GM11168 (cell line): ENCODE data around the gene ELP2.

Experiments
- in situ Hi-C: fragments of 300-500 bp; cut with MboI; formaldehyde crosslinking; loops from one replicate; pipeline ENCODE4 v1.12.0; 2022; ENCODE audit warnings: low sequenced_read_pairs; ENCODE audit not compliant: unreplicated experiment

Gene ELP2, protein sequence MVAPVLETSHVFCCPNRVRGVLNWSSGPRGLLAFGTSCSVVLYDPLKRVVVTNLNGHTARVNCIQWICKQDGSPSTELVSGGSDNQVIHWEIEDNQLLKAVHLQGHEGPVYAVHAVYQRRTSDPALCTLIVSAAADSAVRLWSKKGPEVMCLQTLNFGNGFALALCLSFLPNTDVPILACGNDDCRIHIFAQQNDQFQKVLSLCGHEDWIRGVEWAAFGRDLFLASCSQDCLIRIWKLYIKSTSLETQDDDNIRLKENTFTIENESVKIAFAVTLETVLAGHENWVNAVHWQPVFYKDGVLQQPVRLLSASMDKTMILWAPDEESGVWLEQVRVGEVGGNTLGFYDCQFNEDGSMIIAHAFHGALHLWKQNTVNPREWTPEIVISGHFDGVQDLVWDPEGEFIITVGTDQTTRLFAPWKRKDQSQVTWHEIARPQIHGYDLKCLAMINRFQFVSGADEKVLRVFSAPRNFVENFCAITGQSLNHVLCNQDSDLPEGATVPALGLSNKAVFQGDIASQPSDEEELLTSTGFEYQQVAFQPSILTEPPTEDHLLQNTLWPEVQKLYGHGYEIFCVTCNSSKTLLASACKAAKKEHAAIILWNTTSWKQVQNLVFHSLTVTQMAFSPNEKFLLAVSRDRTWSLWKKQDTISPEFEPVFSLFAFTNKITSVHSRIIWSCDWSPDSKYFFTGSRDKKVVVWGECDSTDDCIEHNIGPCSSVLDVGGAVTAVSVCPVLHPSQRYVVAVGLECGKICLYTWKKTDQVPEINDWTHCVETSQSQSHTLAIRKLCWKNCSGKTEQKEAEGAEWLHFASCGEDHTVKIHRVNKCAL

DNA sequence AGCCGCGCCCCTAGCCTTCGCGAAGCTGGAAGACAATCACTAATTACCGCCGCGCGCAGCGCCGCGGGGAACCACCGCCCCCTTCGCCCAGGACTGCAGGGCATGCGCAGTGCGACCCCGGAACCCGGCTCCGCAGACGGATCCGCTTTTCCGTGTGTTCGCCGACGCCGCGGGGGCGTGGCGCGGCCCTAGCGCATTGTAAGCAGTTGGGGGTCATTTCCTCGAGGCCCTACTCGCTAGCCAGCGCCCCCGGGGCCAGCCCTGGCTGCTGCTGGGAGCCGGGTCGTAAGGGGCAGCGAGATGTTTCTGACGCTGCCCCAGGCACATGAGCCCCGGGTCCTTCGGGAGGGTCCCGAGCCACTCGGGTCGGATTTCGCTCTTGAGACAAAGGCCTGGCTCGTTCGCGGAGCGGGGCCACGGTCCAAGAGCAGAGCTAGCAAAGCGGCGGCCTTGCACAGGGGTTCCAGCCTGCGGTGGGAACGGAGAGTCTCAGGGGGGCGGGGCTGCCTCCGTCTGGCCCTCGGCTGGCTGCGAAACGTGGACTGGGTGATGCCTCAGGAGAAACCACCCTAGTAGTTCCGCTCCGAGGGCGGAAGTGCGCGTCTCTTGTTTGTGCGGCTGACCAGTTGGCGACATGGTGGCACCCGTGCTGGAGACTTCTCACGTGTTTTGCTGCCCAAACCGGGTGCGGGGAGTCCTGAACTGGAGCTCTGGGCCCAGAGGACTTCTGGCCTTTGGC, at the start of gene ELP2, which contains the start of gene SLC39A6:
ELP2 (plus strand) TSS at position 600 of the 739 bp plus-strand sequence; CDS start at position 635, 35 bp downstream.
SLC39A6 (minus strand) TSS at position 41 of the 739 bp plus-strand sequence. CDS start 2,333 bp downstream, outside the sequence.
- in situ Hi-C loops, result no loop called here

DNA sequence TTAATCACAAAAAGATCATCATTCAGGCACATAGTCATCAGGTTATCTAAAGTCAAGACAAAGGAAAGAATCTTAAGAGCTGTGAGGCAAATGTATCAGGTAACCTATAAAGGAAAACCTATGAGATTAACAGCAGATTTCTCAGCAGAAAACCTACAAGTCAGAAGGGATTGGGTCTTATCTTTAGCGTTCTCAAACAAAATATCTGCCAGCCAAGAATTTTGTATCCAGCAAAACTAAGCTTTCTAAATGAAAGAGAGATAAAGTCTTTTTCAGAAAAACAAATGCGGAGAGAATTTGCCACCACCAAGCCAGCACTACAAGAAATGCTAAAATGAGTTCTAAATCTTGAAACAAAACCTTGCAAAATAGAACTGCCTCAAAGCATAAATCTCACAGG, 48.6 kb upstream of the ELP2 start:
- in situ Hi-C loops, result loop anchor here (25.0 kb wide), 1 partner anchor 331 kb away; no protein-coding TSS in a partner anchor

DNA sequence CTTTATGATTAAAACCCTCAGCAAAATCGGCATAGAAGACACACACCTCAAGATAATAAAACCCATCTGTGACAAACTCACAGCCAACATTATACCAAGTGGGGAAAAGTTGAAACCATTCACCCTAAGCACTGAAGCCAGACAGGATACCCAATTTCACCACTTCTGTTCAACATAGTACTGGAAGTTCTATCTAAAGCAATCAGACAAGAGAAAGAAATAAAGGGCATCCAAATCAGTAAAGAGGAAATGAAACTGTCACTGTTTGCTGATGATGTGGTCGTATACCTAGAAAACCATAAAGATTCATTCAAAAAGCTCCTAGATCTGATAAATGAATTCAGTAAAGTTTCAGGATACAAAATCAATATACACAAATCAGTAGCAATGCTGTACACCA, 46.0 kb upstream of the ELP2 start:
- in situ Hi-C loops, result loop anchor here (25.0 kb wide), 1 partner anchor 329 kb away; no protein-coding TSS in a partner anchor

DNA sequence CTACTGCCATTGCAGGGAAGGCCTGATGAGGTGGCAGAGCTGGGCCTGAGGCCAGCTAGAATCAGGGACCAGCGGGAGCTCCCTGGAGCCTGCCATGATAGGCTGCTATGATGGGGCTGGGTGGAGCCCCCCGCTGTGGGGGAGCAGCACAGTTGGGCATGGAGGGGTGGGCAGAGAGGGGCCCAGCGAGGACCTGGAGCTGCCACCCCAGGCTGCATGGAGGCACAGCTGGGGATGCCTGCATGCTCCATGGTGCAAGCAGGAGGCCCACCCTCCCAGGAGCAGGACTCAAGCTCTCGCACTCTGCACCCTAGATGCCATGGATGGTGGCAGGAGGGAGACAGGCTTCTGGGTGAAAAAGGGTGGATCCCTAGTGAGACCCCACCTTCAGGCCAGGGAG, 44.5 kb upstream of the ELP2 start:
- in situ Hi-C loops, result loop anchor here (25.0 kb wide), 1 partner anchor 327 kb away; no protein-coding TSS in a partner anchor

DNA sequence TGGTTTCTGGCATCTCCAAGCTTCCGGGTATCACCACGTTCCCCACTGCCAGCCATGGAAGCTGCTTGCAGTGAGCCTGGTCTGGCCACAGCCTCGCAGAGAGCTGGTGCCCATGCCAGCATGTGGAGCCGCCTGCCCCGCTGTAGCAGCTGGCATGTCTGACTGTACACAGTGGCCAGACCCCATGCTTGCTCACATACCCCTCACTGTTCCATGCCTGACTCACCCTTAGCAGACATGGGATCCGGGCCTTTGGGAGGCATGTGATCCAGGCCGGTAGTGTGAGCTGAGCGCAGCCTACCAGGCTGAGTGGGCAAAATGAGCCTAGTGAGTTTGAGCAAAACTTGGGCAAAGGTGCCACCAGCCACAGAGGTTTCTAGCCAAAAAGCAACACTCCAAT, 43.5 kb upstream of the ELP2 start:
- in situ Hi-C loops, result loop anchor here (25.0 kb wide), 1 partner anchor 326 kb away; no protein-coding TSS in a partner anchor

DNA sequence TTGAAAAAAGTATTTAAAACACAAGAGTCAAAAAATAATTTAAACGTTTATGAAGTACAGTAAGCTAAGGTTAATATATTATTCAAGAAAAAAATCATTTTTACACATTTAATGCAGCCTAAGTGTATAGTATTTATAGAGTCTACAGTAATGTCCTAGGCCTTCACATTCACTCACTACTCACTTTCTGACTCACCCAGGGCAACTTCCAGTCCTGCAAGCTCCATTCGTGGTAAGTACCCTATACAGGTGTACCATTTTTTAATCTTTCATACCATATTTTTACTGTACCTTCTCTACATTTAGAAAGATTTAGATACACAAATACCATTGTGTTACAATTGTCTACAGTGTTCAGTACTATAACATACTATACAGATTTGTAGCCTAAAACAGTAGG, 41.4 kb upstream of the ELP2 start:
- in situ Hi-C loops, result loop anchor here (25.0 kb wide), 1 partner anchor 324 kb away; no protein-coding TSS in a partner anchor

DNA sequence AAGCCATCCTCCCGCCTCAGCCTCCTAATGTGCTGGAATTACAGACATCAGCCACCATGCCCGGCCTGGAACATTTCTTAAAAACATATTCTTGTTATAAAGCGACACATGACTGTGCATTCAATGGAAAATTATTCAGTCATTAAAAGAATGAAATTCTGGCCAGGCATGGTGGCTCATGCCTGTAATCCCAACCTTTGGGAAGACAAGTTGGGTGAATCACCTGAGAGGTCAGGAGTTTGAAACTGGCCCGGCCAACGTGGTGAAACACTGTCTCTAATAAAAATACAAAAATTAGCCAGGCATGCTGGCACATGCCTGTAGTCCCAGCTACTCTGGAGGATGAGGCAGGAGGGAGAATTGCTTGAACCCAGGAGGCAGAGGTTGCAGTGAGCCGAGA, 40.7 kb upstream of the ELP2 start:
- in situ Hi-C loops, result loop anchor here (25.0 kb wide), 1 partner anchor 323 kb away; no protein-coding TSS in a partner anchor

DNA sequence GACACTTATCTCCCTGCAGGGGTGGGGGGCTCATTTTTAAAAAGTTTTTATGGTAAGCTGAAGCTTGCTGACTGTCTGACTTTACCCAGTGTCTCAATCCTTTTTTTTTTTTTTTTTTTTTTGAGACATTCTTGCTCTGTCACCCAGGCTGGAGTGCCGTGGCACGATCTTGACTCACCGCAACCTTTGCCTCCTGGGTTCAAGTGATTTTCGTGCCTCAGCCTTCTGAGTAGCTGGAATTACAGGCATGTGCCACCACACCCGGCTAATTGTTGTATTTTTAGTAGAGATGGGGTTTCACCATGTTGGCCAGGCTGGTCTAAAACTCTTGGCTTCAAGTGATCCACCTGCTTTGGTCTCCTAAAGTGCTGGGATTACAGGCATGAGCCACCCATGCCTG, 37.6 kb upstream of the ELP2 start:
- in situ Hi-C loops, result loop anchor here (25.0 kb wide), 1 partner anchor 320 kb away; no protein-coding TSS in a partner anchor

DNA sequence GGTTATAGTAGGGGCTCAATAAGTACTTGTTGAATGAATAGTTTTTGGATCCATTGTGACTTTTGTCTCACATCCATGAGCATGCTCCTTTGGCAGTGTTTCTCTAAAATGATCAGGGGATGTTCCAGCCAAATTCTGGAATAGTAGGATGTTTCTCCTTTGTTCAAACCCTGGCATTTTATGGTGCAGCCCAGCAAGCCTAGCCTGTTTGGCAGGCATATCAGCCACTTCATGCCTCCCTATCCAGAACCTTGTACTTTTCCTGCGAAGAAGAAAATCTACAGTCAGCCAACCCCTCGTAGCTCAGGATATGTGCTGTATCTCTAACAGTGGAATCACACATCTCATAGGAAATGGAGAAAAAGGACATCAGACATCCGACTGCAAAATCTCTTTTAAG, 35.3 kb upstream of the ELP2 start:
- in situ Hi-C loops, result loop anchor here (25.0 kb wide), 1 partner anchor 318 kb away; no protein-coding TSS in a partner anchor

DNA sequence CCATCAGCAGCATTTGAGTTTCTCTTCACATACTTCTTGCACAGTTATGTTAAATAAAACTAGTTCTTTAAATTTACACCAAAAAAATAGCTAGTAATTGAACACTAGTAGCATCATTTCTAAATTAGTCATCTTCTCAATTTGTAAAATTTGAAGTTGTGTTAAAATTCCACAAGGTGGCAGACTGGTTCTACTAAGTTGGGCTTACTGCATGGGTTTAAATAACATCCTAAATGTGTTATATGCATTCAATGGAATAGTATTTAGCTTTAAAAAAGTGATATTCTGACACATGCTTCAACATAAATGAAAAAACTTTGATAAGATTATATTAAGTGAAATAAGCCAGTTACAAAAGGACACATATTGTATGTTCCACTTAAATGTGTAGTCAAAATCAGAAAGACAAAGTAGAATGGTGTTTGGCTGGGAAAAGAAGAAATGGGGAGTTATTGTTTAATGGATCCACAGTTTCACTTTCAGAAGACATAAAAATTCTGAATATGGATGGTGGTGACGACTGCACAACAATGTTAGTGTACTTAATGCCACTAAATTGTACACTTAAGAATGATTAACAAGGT, 33.7 kb upstream of the ELP2 start:
- in situ Hi-C loops, result loop anchor here (25.0 kb wide), 1 partner anchor 316 kb away; no protein-coding TSS in a partner anchor

DNA sequence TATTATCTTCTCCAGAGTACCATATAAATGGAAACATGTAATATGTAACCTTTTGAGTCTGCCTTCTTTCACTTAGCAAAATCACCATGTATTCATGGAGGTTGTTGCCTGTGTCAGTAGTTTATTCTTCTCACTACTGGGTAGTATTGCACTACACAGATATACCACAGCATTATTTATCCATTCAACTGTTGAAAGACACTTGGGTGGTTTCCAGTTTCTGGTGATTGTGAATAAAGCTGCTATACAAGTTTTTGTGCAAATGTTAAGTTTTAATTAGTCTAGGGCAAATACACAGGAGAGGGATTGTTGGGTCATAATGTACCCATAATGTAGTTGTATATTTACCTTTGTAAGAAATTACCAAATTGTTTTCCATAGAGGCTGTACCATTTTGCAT, 32.7 kb upstream of the ELP2 start:
- in situ Hi-C loops, result loop anchor here (25.0 kb wide), 1 partner anchor 315 kb away; no protein-coding TSS in a partner anchor

DNA sequence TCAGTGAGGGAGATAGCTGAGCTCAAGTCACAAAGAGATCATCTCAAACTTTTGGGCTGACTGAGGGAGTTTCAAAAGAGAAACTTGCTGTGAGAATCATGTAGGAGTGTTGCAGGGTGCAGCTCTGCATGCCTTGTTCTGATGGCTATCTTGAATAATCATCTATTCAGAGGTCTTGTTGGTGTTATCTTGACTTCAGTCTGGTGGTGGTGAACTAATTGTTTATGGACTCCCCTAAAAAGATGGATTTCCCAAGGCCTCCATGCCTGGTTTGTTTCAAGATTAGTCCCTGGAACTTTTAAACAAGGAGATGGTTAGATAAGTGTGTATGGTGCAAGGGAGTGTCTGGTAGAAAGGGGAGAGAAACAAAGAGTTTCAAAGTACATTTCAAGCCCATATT, 30.4 kb upstream of the ELP2 start:
- in situ Hi-C loops, result loop anchor here (25.0 kb wide), 1 partner anchor 313 kb away; no protein-coding TSS in a partner anchor

DNA sequence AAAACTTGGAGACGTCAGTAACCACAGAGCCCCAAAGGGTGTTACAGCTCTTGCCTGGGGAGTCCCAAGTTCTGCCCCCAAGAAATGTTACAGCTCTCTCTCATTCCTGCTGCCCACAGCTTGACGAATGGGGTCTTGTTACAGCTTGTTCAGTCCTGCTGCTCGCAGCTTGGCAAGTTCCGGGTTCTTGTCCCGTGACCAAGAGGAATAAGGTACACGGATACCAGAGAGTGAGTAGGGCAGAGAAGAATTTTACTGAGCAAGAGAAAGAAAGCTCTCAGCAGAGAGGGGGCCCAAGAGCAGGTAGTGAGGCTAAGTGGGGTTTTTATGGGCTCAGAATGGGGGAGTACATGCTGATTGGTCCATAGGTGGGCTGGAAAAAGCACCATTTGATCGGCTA, 27.8 kb upstream of the ELP2 start:
- in situ Hi-C loops, result loop anchor here (5.0 to 25.0 kb wide), 2 partner anchors 180 to 460 kb away; no protein-coding TSS in a partner anchor

DNA sequence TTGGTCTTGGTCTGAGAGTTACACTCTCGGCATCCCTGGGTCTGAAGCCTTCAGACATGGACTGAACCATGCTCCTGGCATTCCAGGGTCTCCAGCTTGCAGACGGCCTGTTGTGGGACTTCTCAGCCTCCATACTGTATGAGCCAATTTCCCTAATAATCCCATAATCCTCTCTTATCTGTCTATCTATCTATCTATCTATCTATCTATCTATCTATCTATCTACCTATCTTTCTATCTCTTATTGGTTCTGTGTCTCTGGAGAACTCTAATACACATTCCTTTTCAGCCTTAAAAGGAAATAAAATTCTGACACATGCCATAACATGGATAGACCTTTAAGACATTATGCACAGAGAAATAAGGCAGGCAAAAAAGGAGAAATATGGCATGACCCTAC, 24.9 kb upstream of the ELP2 start:
- in situ Hi-C loops, result loop anchor here (5.0 to 25.0 kb wide), 2 partner anchors 178 to 458 kb away; no protein-coding TSS in a partner anchor

DNA sequence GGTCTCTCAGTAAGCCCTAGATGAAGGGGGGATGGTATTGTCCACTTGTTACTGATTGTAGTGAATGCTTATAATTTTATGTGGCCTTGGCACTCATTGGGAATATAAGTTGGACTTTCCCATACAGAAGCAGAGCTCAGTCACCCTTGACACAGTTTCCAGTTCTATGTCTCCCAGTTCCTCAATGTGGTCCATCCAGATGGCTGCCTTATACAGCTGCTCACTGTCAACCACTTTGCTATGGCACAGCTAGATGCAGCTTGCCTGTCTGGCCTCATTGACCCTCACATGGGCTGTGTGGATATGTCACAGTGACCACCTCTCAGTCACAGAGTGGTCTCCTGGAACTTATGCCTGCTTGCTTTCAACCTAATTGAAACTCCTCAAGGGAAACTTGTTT, 22.2 kb upstream of the ELP2 start:
- in situ Hi-C loops, result loop anchor here (25.0 kb wide), 1 partner anchor 455 kb away; no protein-coding TSS in a partner anchor

DNA sequence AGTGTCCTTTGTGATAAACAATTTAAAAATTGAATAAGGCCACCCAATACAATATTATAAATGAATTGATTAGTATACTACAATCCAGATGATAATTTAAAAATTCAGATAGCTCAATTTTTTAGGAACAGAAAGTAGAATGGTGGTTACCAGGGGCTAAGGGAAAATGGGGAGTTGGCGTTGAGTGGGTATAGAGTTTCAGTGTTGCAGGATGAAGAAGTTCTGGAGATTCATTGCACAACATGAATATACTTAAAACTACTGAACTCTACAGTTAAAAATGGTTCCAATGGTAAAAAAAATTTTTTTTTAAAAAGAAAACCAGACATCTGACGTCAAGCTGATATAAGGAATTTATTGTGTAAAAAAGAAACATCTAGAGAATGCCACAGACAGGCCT, 21.5 kb upstream of the ELP2 start:
- in situ Hi-C loops, result loop anchor here (25.0 kb wide), 1 partner anchor 454 kb away; no protein-coding TSS in a partner anchor

DNA sequence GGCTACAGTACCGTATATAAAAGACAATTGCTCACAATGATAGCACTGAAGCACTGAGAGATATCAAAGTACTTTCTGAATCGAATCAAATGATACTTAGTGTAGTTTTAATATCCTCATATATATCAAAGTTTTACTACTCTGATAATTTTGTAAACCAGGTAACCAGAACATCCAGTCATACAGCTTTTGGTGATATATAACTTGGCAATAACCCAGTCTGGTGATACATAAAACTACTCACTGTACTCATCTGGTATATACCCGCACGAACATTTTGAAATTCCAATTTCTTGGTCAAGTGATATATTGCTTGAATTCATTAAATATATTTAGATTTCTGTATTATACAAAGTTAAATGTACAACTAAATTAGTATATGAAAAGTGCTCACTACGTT, 21.1 kb upstream of the ELP2 start:
- in situ Hi-C loops, result loop anchor here (25.0 kb wide), 1 partner anchor 454 kb away; no protein-coding TSS in a partner anchor

DNA sequence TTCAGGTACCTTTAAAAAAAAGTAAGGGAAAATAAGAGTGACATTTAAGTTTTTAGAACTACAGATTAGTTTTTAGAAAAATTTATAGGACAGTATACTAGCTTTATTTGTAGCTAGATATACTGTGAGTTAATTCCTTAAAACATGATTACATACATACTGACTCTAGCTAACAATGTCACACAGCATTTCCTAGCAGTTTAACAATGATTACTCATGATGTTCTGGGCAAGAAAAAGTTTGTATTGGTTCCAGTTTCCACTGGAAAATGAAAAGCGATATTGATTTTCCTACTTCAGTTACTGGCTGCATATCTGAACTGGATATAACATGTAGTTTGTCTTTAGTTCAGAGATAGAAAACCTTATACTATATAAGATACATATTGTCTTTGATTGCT, 20.0 kb upstream of the ELP2 start:
- in situ Hi-C loops, result loop anchor here (25.0 kb wide), 1 partner anchor 453 kb away; no protein-coding TSS in a partner anchor

DNA sequence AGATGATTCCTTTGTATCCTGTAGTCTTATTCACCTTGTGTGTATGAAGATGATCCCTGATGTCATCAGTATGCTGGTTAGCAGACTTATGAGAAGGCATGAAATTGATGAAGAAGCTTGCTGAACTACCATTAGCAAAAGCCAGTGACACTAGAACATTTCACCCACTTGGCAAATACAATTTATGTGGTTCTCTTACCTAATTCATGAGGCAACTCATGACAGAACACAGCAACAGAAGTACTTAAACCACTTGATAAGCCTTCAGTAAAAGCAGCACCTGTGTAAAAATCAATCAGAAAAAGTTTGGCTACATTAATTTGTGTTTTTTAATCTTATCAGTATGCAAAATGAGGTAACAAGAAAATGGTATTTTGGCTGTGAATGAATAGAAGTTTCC, 17.4 kb upstream of the ELP2 start:
- in situ Hi-C loops, result loop anchor here (25.0 kb wide), 1 partner anchor 450 kb away; no protein-coding TSS in a partner anchor
